ENCODE data around the gene HSP90B1.

HSP90B1 gene

DNA sequence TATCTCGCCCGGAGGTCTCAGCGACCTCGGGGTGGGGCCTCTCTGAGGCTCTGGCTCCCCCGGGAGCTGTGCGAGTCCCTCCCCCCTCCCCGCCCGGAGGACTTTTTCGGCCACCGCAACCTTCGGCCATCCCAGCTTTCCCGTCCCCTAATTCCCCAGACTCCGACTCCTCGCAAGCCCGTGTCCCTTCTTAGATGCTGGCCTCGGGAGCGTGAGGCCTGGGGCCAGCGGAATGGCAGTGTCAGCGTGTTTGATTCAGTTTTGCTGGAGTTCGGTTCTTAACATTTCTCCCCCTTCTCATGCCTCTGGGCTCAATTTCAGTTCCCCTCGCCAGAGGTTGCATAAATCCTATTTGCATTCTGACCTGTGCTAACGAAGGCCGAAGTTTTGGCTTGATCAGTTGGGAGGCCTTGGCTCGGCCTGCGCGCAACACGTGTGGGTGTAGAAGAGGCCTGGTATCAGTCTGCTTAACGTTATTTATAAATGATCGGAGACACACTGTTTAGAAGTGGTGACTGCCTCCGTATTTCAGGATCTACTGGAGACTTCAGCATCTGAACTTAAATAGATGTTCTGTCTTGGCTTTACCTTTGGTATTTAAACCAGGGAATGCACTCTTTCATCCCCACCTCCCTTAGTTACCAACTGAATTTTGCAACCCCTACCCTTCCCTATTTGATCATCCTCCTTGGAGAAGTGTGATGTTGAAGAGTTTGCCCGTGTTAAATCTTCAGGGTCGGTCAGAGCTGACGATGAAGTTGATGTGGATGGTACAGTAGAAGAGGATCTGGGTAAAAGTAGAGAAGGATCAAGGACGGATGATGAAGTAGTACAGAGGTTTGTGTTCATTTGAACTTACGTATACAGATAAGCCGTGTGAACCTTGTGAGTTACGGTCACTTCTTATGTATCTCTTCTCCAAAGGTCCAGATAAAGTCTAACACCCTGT, 851 bp downstream of the HSP90B1 start:
- H3K9me3 ChIP-seq (ENCODE audit: control insufficient read depth, low read length) = no peaks in the 10 kb centered on the region
- no peaks in the 10 kb centered on the region for H3K27me3 ChIP-seq (replicated peaks; ENCODE audit: control insufficient read depth, insufficient read depth, low read length)
- DNase-seq (ENCODE audit: low read depth) = peak; percentile 74
- peaks cover 49% of the 10 kb centered on the region for H3K4me1 ChIP-seq (ENCODE audit: control insufficient read depth, insufficient read depth, low read length)
- H3K4me3 ChIP-seq (ENCODE audit: low read length) = peak overlapping the region; percentile 85
- peak overlapping the region; percentile 92 for H3K9ac ChIP-seq (ENCODE audit: low read length)
- peaks cover 35% of the 10 kb centered on the region for H3K36me3 ChIP-seq (ENCODE audit: control insufficient read depth, insufficient read depth, low read length, severe bottlenecking)

- H3K27me3 ChIP-seq (replicated peaks; ENCODE audit: control insufficient read depth, insufficient read depth, low read length) = no peaks in the 10 kb centered on the region
- H3K4me3 ChIP-seq (ENCODE audit: low read length) = peak overlapping the region; percentile 85
- no peak overlapping the region for H3K9ac ChIP-seq (ENCODE audit: low read length)
- DNase-seq (ENCODE audit: low read depth) = peak; percentile 14
- H3K36me3 ChIP-seq (ENCODE audit: control insufficient read depth, insufficient read depth, low read length, severe bottlenecking) = peaks cover 57% of the 10 kb centered on the region
- peaks cover 49% of the 10 kb centered on the region for H3K4me1 ChIP-seq (ENCODE audit: control insufficient read depth, insufficient read depth, low read length)
- no peaks in the 10 kb centered on the region for H3K9me3 ChIP-seq (ENCODE audit: control insufficient read depth, low read length)
These were observed 3.0 kb downstream of the HSP90B1 start for GRCh38 chr12:103933237-103933636.

DNA sequence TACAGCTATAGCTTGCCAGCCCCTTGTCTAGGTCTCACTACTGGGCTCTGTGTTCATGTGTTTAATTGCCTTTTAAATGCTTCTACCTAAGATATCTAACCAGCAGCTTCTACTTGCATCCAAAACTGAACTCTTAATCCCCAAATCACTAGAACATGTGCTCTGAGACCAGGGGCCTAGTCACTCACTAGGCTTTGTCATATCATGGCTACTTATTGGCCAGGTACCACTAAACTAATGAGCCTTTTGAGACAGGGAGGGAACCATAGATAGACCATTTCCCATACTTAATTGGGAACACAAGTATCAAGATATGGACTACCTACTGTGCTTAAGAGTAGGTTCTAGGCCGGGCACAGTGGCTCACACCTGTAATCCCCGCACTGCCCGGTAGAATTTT, 6.5 kb downstream of the HSP90B1 start:
- DNase-seq (ENCODE audit: low read depth) = no peak
- Histone ChIP-seq H3K4me1 (ENCODE audit: control insufficient read depth, insufficient read depth, low read length) (peaks cover 39% of the 10 kb centered on the region), H3K4me3 (ENCODE audit: low read length) (no peak overlapping the region), H3K27me3 (replicated peaks; ENCODE audit: control insufficient read depth, insufficient read depth, low read length) (no peaks in the 10 kb centered on the region), H3K36me3 (ENCODE audit: control insufficient read depth, insufficient read depth, low read length, severe bottlenecking) (peaks cover 91% of the 10 kb centered on the region), H3K9me3 (ENCODE audit: control insufficient read depth, low read length) (no peaks in the 10 kb centered on the region), H3K9ac (ENCODE audit: low read length) (no peak overlapping the region)

DNA sequence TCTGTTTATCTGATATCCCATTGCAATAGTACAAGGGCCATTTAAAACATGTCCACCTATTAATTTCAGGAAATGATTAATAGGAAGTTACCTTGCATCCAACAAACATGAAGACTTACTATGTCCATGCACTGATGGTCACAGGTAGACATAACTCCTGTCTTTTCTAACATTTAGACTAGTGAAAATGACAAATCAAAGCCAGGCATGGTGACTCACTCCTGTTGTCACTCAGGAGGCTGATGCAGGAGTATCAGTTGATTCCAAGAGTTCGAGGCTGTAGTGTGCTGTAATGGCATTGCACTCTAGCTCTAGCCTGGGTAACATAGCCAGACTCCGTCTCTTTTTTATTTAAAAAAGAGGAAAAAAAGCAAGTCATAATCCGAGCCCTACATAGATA, 14.8 kb downstream of the HSP90B1 start:
- DNase-seq (ENCODE audit: low read depth) = no peak
- H3K9me3 ChIP-seq (ENCODE audit: control insufficient read depth, low read length) = no peaks in the 10 kb centered on the region
- no peaks in the 10 kb centered on the region for H3K27me3 ChIP-seq (replicated peaks; ENCODE audit: control insufficient read depth, insufficient read depth, low read length)
- H3K36me3 ChIP-seq (ENCODE audit: control insufficient read depth, insufficient read depth, low read length, severe bottlenecking) = peaks cover 99% of the 10 kb centered on the region
- H3K9ac ChIP-seq (ENCODE audit: low read length) = no peak overlapping the region
- no peaks in the 10 kb centered on the region for H3K4me1 ChIP-seq (ENCODE audit: control insufficient read depth, insufficient read depth, low read length)
- no peak overlapping the region for H3K4me3 ChIP-seq (ENCODE audit: low read length)

DNA sequence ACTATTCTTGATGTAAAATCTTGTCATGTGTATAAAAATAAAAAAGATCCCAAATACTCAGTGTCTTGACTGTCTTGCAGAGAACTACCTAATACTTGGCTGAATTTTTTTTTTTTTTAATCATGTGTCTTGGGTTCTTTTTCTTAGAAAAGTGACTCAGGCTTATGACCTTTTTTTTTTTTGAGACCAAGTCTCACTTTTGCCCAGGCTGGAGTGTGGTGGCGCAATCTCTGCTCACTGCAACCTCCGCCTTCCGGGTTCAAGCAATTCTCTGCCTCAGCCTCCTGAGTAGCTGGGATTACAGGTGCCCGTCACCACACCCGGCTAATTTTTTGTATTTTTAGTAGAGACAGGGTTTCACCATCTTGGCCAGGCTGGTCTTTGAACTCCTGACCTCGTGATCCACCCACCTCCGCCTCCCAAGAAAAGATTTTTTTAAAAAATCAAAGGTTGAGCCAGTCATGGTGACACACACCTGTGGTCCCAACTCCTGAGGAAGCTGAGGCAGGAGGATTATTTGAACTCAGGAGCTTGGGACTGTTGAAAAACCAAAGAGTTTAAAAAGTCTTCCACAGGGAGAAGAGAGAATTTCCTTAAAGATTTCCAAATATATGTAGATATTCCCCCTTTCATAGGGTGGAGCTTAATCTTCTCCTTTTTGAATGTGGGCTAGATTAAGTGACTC, 17.8 kb downstream of the HSP90B1 start:
- H3K36me3 ChIP-seq (ENCODE audit: control insufficient read depth, insufficient read depth, low read length, severe bottlenecking) = peaks cover 99% of the 10 kb centered on the region
- no peak overlapping the region for H3K4me3 ChIP-seq (ENCODE audit: low read length)
- no peaks in the 10 kb centered on the region for H3K9me3 ChIP-seq (ENCODE audit: control insufficient read depth, low read length)
- H3K9ac ChIP-seq (ENCODE audit: low read length) = no peak overlapping the region
- no peaks in the 10 kb centered on the region for H3K4me1 ChIP-seq (ENCODE audit: control insufficient read depth, insufficient read depth, low read length)
- no peaks in the 10 kb centered on the region for H3K27me3 ChIP-seq (replicated peaks; ENCODE audit: control insufficient read depth, insufficient read depth, low read length)
- no peak for DNase-seq (ENCODE audit: low read depth)

DNA sequence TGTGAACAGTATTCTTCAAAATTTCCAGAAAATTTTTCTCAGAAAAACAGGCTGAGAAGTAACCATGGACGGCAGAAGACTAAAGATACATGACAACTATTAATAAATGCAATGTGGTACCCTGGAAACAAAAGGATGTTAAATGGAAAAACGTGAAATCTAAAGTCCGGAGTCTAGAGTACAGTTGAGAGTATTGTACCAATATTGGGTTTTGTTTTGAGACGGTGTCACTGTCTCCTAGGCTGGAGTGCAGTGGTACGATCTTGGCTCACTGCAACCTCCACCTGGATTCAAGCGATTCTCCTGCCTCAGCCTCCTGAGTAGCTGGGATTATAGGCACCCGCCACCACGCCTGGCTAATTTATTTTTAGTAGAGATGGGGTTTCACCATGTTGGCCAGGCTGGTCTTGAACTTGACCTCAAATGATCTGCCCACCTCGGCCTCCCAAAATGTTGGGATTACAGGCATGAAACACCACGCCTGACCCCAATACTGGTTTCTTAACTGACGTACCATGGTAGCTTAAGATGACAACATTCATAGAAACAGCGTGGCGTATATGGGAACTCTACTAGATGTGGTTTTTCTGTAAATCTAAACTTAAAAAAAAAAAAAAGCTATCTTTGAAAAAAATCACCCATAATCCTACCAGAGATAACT, 18.7 kb downstream of the HSP90B1 start:
- DNase-seq (ENCODE audit: low read depth) = no peak
- H3K4me3 ChIP-seq (ENCODE audit: low read length) = no peak overlapping the region
- H3K27me3 ChIP-seq (replicated peaks; ENCODE audit: control insufficient read depth, insufficient read depth, low read length) = no peaks in the 10 kb centered on the region
- peaks cover 99% of the 10 kb centered on the region for H3K36me3 ChIP-seq (ENCODE audit: control insufficient read depth, insufficient read depth, low read length, severe bottlenecking)
- H3K4me1 ChIP-seq (ENCODE audit: control insufficient read depth, insufficient read depth, low read length) = no peaks in the 10 kb centered on the region
- no peaks in the 10 kb centered on the region for H3K9me3 ChIP-seq (ENCODE audit: control insufficient read depth, low read length)
- no peak overlapping the region for H3K9ac ChIP-seq (ENCODE audit: low read length)

DNA sequence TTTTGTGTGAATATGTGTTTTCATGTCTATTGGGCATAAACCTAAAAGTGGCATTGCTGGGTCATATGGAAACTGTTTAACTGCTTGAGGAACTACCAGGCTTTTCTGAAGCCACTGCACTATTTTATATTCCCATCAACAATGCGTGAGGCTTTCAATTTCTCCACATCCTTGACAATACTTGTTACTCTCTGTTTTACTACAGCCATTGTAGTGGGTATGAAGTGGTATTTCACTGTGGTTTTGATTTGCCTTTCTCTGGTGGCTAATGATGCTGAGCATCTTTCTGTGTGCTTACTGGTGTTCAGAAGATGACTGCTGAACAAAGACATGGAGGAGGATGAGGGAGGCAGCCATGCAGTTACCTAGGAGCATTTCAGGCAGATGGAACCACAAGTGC, 22.3 kb downstream of the HSP90B1 start:
- peaks cover 71% of the 10 kb centered on the region for H3K36me3 ChIP-seq (ENCODE audit: control insufficient read depth, insufficient read depth, low read length, severe bottlenecking)

GRCh38 chr12:103955811-103956508, 25.8 kb downstream of the HSP90B1 start:
- DNase-seq (ENCODE audit: low read depth) = peak; percentile 34
- no peaks in the 10 kb centered on the region for H3K9me3 ChIP-seq (ENCODE audit: control insufficient read depth, low read length)
- no peaks in the 10 kb centered on the region for H3K27me3 ChIP-seq (replicated peaks; ENCODE audit: control insufficient read depth, insufficient read depth, low read length)

More for the DNA sequence above, 22.3 kb downstream of the HSP90B1 start:
- Histone ChIP-seq H3K9me3 (ENCODE audit: control insufficient read depth, low read length) (no peaks in the 10 kb centered on the region), H3K4me3 (ENCODE audit: low read length) (no peak overlapping the region), H3K9ac (ENCODE audit: low read length) (no peak overlapping the region), H3K27me3 (replicated peaks; ENCODE audit: control insufficient read depth, insufficient read depth, low read length) (no peaks in the 10 kb centered on the region), H3K4me1 (ENCODE audit: control insufficient read depth, insufficient read depth, low read length) (peaks cover 12% of the 10 kb centered on the region)
- DNase-seq (ENCODE audit: low read depth) = no peak

DNA sequence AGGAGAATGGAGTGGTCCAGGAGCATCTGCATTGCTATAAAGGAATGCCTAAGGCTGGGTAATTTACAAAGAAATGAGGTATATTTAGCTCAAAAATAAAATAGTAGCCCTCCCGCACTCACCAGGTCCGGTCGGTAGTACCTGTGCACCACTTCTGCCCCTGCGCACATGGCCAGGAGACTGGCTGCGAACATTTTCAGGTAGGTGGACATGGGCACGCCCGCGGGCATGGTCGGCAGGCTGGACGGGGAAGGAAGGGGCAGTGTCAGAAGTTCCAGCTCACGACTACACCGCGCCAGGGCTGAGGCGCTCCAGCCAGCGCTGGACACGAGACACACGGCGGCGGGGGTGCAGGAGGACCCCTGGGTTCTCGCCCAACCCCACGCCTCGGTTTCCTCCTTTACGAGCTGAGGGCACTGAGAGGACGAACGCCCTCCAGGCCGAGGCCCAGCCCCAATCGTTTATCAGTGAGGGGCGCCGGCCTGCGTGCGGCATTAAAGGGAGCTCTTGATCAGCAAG, 26.4 kb downstream of the HSP90B1 start:
- no peak for DNase-seq (ENCODE audit: low read depth)
- Histone ChIP-seq H3K36me3 (ENCODE audit: control insufficient read depth, insufficient read depth, low read length, severe bottlenecking) (peaks cover 31% of the 10 kb centered on the region), H3K4me3 (ENCODE audit: low read length) (peak overlapping the region; percentile 97), H3K9me3 (ENCODE audit: control insufficient read depth, low read length) (no peaks in the 10 kb centered on the region), H3K27me3 (replicated peaks; ENCODE audit: control insufficient read depth, insufficient read depth, low read length) (no peaks in the 10 kb centered on the region), H3K9ac (ENCODE audit: low read length) (peak overlapping the region; percentile 91), H3K4me1 (ENCODE audit: control insufficient read depth, insufficient read depth, low read length) (peaks cover 16% of the 10 kb centered on the region)

More at GRCh38 chr12:103955811-103956508, 25.8 kb downstream of the HSP90B1 start:
- Histone ChIP-seq H3K36me3 (ENCODE audit: control insufficient read depth, insufficient read depth, low read length, severe bottlenecking) (peaks cover 37% of the 10 kb centered on the region), H3K9ac (ENCODE audit: low read length) (peak overlapping the region; percentile 91), H3K4me1 (ENCODE audit: control insufficient read depth, insufficient read depth, low read length) (peaks cover 16% of the 10 kb centered on the region), H3K4me3 (ENCODE audit: low read length) (peak overlapping the region; percentile 97)

- H3K36me3 ChIP-seq (ENCODE audit: control insufficient read depth, insufficient read depth, low read length, severe bottlenecking) = peaks cover 17% of the 10 kb centered on the region
- no peaks in the 10 kb centered on the region for H3K27me3 ChIP-seq (replicated peaks; ENCODE audit: control insufficient read depth, insufficient read depth, low read length)
- peak overlapping the region; percentile 97 for H3K4me3 ChIP-seq (ENCODE audit: low read length)
- DNase-seq (ENCODE audit: low read depth) = no peak
- peaks cover 16% of the 10 kb centered on the region for H3K4me1 ChIP-seq (ENCODE audit: control insufficient read depth, insufficient read depth, low read length)
- peak overlapping the region; percentile 91 for H3K9ac ChIP-seq (ENCODE audit: low read length)
- H3K9me3 ChIP-seq (ENCODE audit: control insufficient read depth, low read length) = no peaks in the 10 kb centered on the region
These were observed 27.7 kb downstream of the HSP90B1 start for GRCh38 chr12:103957865-103958388.
